Measurements from ENCODE around the gene ODAD3. TPM values are rescaled to one million over a fixed set of nuclear protein-coding genes. Genes with fewer than 3 reads are reported as not detected.

Gene ODAD3
- total and polyA plus RNA-seq, 2 of the 13 experiments (the other 11 are each of a cell fraction or from before 2014, with no cell fraction given): 0.04 to 0.08 TPM

DNA sequence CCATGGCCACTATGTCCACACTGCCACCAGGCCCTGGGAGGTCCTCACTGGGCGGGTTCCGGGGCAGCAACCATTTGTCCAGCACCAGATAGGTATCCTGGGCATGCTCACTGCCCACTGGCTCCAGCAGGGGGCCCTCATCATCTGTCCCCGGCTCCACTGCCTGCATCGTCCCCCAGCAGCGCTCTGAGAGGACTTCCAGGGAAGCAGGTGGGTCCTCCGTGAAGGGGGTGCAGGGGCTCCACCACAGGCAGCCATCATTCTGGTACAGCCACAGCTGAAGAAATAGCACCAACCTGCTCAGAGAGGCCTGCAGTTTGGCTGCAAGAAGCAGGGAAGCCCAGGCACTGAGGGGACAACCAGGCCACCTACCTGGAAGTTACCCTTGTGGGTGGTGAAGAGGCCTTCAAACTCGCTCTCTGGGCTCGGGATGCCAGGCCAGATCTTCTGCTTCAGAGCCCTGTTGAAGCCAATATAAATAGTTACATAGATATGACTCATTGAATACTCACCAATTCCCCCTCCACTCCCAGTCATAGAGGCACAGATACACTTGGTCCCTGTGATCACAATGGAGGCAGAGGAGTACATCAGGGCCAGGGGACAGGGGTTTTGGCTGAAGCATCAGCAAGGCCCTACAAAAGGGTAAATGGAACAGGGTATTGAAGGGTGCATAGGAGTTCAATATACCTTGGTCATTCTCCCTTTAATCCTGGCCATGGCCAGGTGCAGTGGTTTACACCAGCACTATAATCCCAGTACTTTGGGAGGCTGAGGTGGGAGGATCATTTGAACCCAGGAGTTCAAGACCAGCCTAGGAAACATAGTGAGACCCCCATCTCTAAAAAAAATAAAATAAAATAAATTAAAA is 56.4 kb downstream of the ODAD3 start (continued):
- TF ChIP-seq HINFP (CRISPR knock-in tag; IDR thresholded peaks at IDR 0.05; ENCODE audit: low read depth) (no peak), SALL2 (CRISPR knock-in tag; IDR thresholded peaks at IDR 0.05) (no peak), EEA1 (CRISPR knock-in tag; IDR thresholded peaks at IDR 0.05; ENCODE audit: borderline replicate concordance) (no peak), HNRNPL (IDR thresholded peaks at IDR 0.05; ENCODE audit: low read depth, low read length) (peak; percentile 62; the same call in 1 of the 2 replicates), BRCA1 (CRISPR knock-in tag; IDR thresholded peaks at IDR 0.05) (no peak), JARID2 (CRISPR knock-in tag; IDR thresholded peaks at IDR 0.05; ENCODE audit: insufficient replicate concordance) (no peak), HMG20B (CRISPR knock-in tag; conservative IDR thresholded peaks at IDR 0.05) (no peak), TCF7 (IDR thresholded peaks at IDR 0.05; ENCODE audit: low read depth) (no peak), TGIF2 (CRISPR knock-in tag; IDR thresholded peaks at IDR 0.05) (no peak), NFKBIZ (CRISPR knock-in tag; IDR thresholded peaks at IDR 0.05) (no peak), KLF6 (CRISPR knock-in tag; IDR thresholded peaks at IDR 0.05) (no peak), ZNF337 (CRISPR knock-in tag; IDR thresholded peaks at IDR 0.05; ENCODE audit: borderline replicate concordance, low read depth) (no peak), ZNF205 (CRISPR knock-in tag; IDR thresholded peaks at IDR 0.05) (no peak), ZNF225 (CRISPR knock-in tag; IDR thresholded peaks at IDR 0.05) (no peak), GLMP (CRISPR knock-in tag; IDR thresholded peaks at IDR 0.05; ENCODE audit: borderline replicate concordance) (no peak), HDAC2 (CRISPR knock-in tag; IDR thresholded peaks at IDR 0.05) (peak; percentile 37; the same call in 1 of the 2 replicates), MIER2 (CRISPR knock-in tag; IDR thresholded peaks at IDR 0.05) (no peak), NFIB (CRISPR knock-in tag; IDR thresholded peaks at IDR 0.05; ENCODE audit: borderline replicate concordance) (no peak), MEF2D (CRISPR knock-in tag; IDR thresholded peaks at IDR 0.05) (no peak), UBTF (CRISPR knock-in tag; IDR thresholded peaks at IDR 0.05) (no peak), RBM39 (IDR thresholded peaks at IDR 0.05; ENCODE audit: low read depth, low read length, poor library complexity, severe bottlenecking) (no peak)
- TF ChIP-seq, protein P1, sequence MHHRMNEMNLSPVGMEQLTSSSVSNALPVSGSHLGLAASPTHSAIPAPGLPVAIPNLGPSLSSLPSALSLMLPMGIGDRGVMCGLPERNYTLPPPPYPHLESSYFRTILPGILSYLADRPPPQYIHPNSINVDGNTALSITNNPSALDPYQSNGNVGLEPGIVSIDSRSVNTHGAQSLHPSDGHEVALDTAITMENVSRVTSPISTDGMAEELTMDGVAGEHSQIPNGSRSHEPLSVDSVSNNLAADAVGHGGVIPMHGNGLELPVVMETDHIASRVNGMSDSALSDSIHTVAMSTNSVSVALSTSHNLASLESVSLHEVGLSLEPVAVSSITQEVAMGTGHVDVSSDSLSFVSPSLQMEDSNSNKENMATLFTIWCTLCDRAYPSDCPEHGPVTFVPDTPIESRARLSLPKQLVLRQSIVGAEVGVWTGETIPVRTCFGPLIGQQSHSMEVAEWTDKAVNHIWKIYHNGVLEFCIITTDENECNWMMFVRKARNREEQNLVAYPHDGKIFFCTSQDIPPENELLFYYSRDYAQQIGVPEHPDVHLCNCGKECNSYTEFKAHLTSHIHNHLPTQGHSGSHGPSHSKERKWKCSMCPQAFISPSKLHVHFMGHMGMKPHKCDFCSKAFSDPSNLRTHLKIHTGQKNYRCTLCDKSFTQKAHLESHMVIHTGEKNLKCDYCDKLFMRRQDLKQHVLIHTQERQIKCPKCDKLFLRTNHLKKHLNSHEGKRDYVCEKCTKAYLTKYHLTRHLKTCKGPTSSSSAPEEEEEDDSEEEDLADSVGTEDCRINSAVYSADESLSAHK (CRISPR knock-in tag; IDR thresholded peaks at IDR 0.05; ENCODE audit: borderline replicate concordance): no peak
- TF ChIP-seq, protein P2, sequence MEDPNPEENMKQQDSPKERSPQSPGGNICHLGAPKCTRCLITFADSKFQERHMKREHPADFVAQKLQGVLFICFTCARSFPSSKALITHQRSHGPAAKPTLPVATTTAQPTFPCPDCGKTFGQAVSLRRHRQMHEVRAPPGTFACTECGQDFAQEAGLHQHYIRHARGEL (CRISPR knock-in tag; IDR thresholded peaks at IDR 0.05): no peak
